A673 (cell line): Measurements from ENCODE around the gene TNFSF4. TPM values are rescaled to one million over a fixed set of nuclear protein-coding genes. Genes with fewer than 3 reads are reported as not detected.

Experiments used
- BruUV-seq: library from RNA; stranded (reverse); fragments of 400-500 nt; replicated peaks from 2 replicates; lab custom pipeline; 2021; lab: Mats Ljungman, UMichigan
- CTCF ChIA-PET: fragments of 300-600 bp; sonication (Branson Sonifier 250); formaldehyde crosslinking; loops from one replicate; lab custom pipeline; 2022; ENCODE audit warnings: antibody characterized with exemption; lab: Charles Lee
- POLR2A ChIA-PET: fragments of 300-600 bp; sonication (Branson Sonifier 250); formaldehyde crosslinking; loops from one replicate; lab custom pipeline; 2022; ENCODE audit warnings: antibody characterized with exemption; ENCODE audit not compliant: low non-redundant PET; lab: Charles Lee
- DNase-seq: peaks from one replicate; pipeline ENCODE4 v3.0.0-alpha.2; 2015; ENCODE audit warnings: low spot score
- H3K27ac ChIP-seq: fragments of 200-600 bp; sonication (generic); 2 replicates; pipeline ENCODE4 v1.5.1; 2016; ENCODE audit warnings: mixed run types, low read depth, mild to moderate bottlenecking, mixed read lengths, antibody characterized with exemption, low read length; ENCODE audit not compliant: poor library complexity, severe bottlenecking
- H3K27me3 ChIP-seq: fragments of 200-600 bp; sonication (generic); replicated peaks from 2 replicates; pipeline ENCODE4 v1.6.1; 2017; ENCODE audit warnings: mixed run types, low read depth, mild to moderate bottlenecking, mixed read lengths, antibody characterized with exemption, low read length; ENCODE audit not compliant: insufficient read depth, poor library complexity
- H3K36me3 ChIP-seq: fragments of 200-600 bp; sonication (generic); 2 replicates; pipeline ENCODE4 v1.6.1; 2016; ENCODE audit warnings: mixed run types, mild to moderate bottlenecking, mixed read lengths, antibody characterized with exemption, low read length; ENCODE audit not compliant: insufficient read depth, poor library complexity, severe bottlenecking
- H3K4me1 ChIP-seq: fragments of 200-600 bp; sonication (generic); 2 replicates; pipeline ENCODE4 v1.6.1; 2017; ENCODE audit warnings: mixed run types, mild to moderate bottlenecking, mixed read lengths, antibody characterized with exemption, low read length; ENCODE audit not compliant: insufficient read depth, poor library complexity, severe bottlenecking
- H3K4me3 ChIP-seq: fragments of 200-600 bp; sonication (generic); 2 replicates; pipeline ENCODE4 v1.5.1; 2016; ENCODE audit warnings: low read depth, mixed run types, mild to moderate bottlenecking, mixed read lengths, low read length; ENCODE audit not compliant: poor library complexity, severe bottlenecking
- H3K9me3 ChIP-seq: fragments of 200-600 bp; sonication (generic); 2 replicates; pipeline ENCODE4 v1.6.1; 2016; ENCODE audit warnings: mixed run types, low read depth, mild to moderate bottlenecking, mixed read lengths, antibody characterized with exemption, low read length; ENCODE audit not compliant: poor library complexity, severe bottlenecking
- CTCF ChIP-seq: fragments of 300-800, 200-600 bp; sonication (generic); conservative IDR thresholded peaks from 2 replicates; pipeline ENCODE4 v1.5.1; 2017; ENCODE audit warnings: low read depth, mild to moderate bottlenecking, antibody characterized with exemption, low read length, moderate library complexity, mixed read lengths
- EZH2 ChIP-seq: fragments of 200-600 bp; sonication (generic); IDR thresholded peaks from 2 replicates; pipeline ENCODE4 v1.6.1; 2017; ENCODE audit warnings: borderline replicate concordance, low read depth, mild to moderate bottlenecking, mixed read lengths, antibody characterized with exemption, low read length; ENCODE audit not compliant: poor library complexity, severe bottlenecking
- intact Hi-C: fragments of 100-400 bp; cut with micrococcal nuclease; formaldehyde crosslinking; loops from one replicate; pipeline ENCODE4 v1.10.0; 2022; ENCODE audit not compliant: unreplicated experiment
- total RNA-seq: library from RNA; stranded (reverse); gene quantifications from 2 replicates; pipeline ENCODE4 v1.2.3, GENCODE V29; 2021

The TNFSF4 gene
- total RNA-seq, 1 experiment from 2014 or later, result 0.21 TPM

- no peaks in the 10 kb centered on the region for H3K27me3 ChIP-seq
- H3K4me1 ChIP-seq, result peaks cover 14% of the 10 kb centered on the region
- no peak for DNase-seq
- TF ChIP-seq EZH2, result no peak
- TF ChIP-seq CTCF, result no peak
- no peak overlapping the region for H3K27ac ChIP-seq
- H3K36me3 ChIP-seq, result no peaks in the 10 kb centered on the region
- CTCF ChIA-PET, result no interaction called here
- no TSS peak for BruUV-seq
- intact Hi-C loops, result no loop called here
- no peaks in the 10 kb centered on the region for H3K9me3 ChIP-seq
- POLR2A ChIA-PET, result no interaction called here
- no peak overlapping the region for H3K4me3 ChIP-seq
These were observed 11.5 kb downstream of the TNFSF4 start for GRCh38 chr1:173195596-173196088.

DNA sequence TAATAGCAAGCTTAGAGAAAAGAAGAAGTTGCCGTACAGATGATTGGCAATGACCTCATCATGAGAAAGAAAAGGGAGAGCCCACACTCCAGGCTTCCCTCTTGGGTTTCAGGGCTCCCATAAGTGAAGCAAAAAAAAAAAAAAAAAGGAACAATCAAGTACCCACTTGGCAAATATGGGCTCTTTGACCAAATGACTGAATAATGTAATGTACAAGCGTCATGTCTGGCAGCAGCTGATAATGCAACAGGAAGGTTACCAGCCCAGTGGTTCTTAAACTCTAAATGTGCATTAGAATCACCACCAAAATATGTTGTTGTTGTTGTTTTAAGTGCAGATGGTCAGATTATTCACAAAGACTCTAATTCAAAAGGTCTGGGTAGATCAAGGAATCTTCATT lies 13.5 kb downstream of the TNFSF4 start:
- no TSS peak for BruUV-seq
- Histone ChIP-seq H3K4me3 (no peak overlapping the region), H3K9me3 (no peaks in the 10 kb centered on the region), H3K27ac (no peak overlapping the region), H3K27me3 (no peaks in the 10 kb centered on the region), H3K4me1 (peaks cover 12% of the 10 kb centered on the region), H3K36me3 (no peaks in the 10 kb centered on the region)
- ChIA-PET POLR2A (no interaction called here), CTCF (no interaction called here)
- intact Hi-C loops, result no loop called here
- no peak for TF ChIP-seq EZH2
- TF ChIP-seq CTCF, result no peak
- no peak for DNase-seq

GRCh38 chr1:173191011-173191705 lies 16.0 kb downstream of the TNFSF4 start:
- CTCF ChIA-PET, result no interaction called here
- no TSS peak for BruUV-seq
- no peak overlapping the region for H3K27ac ChIP-seq
- DNase-seq, result no peak
- POLR2A ChIA-PET, result no interaction called here
- no peaks in the 10 kb centered on the region for H3K27me3 ChIP-seq
- H3K9me3 ChIP-seq, result no peaks in the 10 kb centered on the region
- intact Hi-C loops, result no loop called here
- no peak overlapping the region for H3K4me3 ChIP-seq
- TF ChIP-seq CTCF (no peak), EZH2 (no peak)
- H3K36me3 ChIP-seq, result no peaks in the 10 kb centered on the region
- peaks cover 12% of the 10 kb centered on the region for H3K4me1 ChIP-seq
